Thyroid gland (tissue), 4 donors: Measurements from ENCODE around the gene GBE1. TPM values are rescaled to one million over a fixed set of nuclear protein-coding genes. Genes with fewer than 3 reads are reported as not detected.

Source experiments
- DNase-seq, 2 donors: peaks; one replicate each; pipeline ENCODE4 v3.0.0-alpha.2; 2019
- H3K27ac ChIP-seq, 3 donors: fragments of 200-600 bp; sonication (generic); 1 replicate in 2 of 3; 2 replicates in 1 of 3; pipeline ENCODE4 v1.5.1; 2016 to 2019; ENCODE audit warnings: mild to moderate bottlenecking in 1 of 3, moderate library complexity in 1 of 3
- H3K27me3 ChIP-seq: fragments of 200-600 bp; sonication (generic); one replicate; pipeline ENCODE4 v1.5.1; 2019
- H3K36me3 ChIP-seq, 2 donors: fragments of 200-600 bp; sonication (generic); one replicate each; pipeline ENCODE4 v1.5.1; 2016 to 2019
- H3K4me1 ChIP-seq, 2 donors: fragments of 200-600 bp; sonication (generic); one replicate each; pipeline ENCODE4 v1.5.1; 2017 to 2019
- H3K4me3 ChIP-seq, 3 donors: fragments of 200-600 bp; sonication (generic); replicated peaks in 1 of 3; 1 replicate in 2 of 3; 2 replicates in 1 of 3; pipeline ENCODE4 v1.5.1; 2016; ENCODE audit warnings: mild to moderate bottlenecking in 1 of 3
- H3K9me3 ChIP-seq: fragments of 200-600 bp; sonication (generic); one replicate; pipeline ENCODE4 v1.5.1; 2017
- POLR2A ChIP-seq, 2 donors: fragments of 450-650 bp; IDR thresholded peaks; one replicate each; pipeline ENCODE4 v1.6.1; 2017; ENCODE audit warnings: antibody characterized with exemption in 2 of 2, mild to moderate bottlenecking in 2 of 2, moderate library complexity in 1 of 2
- WGBS, 2 donors: methylation state at CpG; one replicate each; pipeline ENCODE4 v1.1.5; 2017; 5-methylcytosine and 5-hydroxymethylcytosine counted together
- intact Hi-C: fragments of 100-400 bp; cut with DNase I; formaldehyde crosslinking; loops from one replicate; pipeline ENCODE4 v1.15.1; 2023
- total RNA-seq, 4 donors: library from RNA; depleted of rRNA; stranded (reverse); fragments of >200 nt; gene quantifications; one replicate each; pipeline ENCODE4 v1.2.3, GENCODE V29; 2016
- TF ChIP-seq, protein P1 (sequence below), 6 experiments: fragments of 200-600 bp in 3 of 6; fragments of 450-650 bp in 3 of 6; sonication (generic) in 3 of 6; IDR thresholded peaks; one replicate each; pipeline ENCODE4 v1.5.1; 2016 to 2019; ENCODE audit warnings: antibody characterized with exemption in 6 of 6, mild to moderate bottlenecking in 2 of 6, inconsistent platforms in 1 of 6, moderate library complexity in 1 of 6

GBE1 gene
- total RNA-seq, 4 donors from 2014 or later = 33.4 to 58.4 (median 40.8) TPM

- H3K4me3 ChIP-seq = no peak overlapping the region
- H3K27me3 ChIP-seq = no peaks in the 10 kb centered on the region
- no peaks in the 10 kb centered on the region for H3K4me1 ChIP-seq
- intact Hi-C loops = no loop called here
- 83 to 91% methylated on average over 1 of the region's 1 CpG for WGBS, 2 donors
- H3K36me3 ChIP-seq = no peaks in the 10 kb centered on the region
- no peaks in the 10 kb centered on the region for H3K9me3 ChIP-seq
- no peak for TF ChIP-seq POLR2A (IDR thresholded peaks at IDR 0.05)
- TF ChIP-seq, protein P1, sequence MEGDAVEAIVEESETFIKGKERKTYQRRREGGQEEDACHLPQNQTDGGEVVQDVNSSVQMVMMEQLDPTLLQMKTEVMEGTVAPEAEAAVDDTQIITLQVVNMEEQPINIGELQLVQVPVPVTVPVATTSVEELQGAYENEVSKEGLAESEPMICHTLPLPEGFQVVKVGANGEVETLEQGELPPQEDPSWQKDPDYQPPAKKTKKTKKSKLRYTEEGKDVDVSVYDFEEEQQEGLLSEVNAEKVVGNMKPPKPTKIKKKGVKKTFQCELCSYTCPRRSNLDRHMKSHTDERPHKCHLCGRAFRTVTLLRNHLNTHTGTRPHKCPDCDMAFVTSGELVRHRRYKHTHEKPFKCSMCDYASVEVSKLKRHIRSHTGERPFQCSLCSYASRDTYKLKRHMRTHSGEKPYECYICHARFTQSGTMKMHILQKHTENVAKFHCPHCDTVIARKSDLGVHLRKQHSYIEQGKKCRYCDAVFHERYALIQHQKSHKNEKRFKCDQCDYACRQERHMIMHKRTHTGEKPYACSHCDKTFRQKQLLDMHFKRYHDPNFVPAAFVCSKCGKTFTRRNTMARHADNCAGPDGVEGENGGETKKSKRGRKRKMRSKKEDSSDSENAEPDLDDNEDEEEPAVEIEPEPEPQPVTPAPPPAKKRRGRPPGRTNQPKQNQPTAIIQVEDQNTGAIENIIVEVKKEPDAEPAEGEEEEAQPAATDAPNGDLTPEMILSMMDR (IDR thresholded peaks at IDR 0.05) = no peak
- DNase-seq = no peak
- no peak overlapping the region for H3K27ac ChIP-seq
Observed at GRCh38 chr3:81466201-81466560, 295.3 kb downstream of the GBE1 start.

DNA sequence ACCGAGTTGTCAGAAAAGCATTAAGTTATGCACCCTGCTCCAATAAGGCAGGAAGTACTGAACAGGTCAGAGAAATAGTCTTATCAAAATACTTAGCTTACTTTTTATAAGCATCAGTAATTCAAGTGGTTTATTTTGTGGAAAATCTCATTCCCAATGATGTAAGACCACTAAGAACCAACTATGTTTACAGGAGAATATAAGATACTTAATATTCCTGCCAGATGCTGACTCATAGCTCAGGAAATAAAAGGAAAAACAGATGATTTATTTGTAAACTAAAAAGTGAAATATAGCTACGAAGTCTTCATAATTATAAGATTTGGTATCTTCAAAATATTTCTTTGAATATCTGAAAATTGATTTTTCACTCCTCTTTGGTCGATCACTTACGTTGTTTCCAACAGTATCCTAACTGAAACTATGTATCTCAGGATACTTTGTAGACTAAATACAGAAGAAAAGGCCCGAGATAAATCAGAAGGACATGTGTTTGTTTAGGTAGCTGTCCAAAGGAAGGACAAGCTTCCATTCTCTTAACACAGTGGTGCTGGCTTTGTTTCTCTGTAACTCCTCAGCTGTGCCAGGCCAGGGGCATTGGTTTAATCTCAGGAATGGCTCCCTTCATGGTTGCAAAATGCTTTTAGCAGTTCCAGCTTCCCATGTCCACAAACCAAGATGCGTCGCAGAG, 295.8 kb downstream of the GBE1 start:
- no peak for TF ChIP-seq POLR2A (IDR thresholded peaks at IDR 0.05)
- TF ChIP-seq, protein P1 (IDR thresholded peaks at IDR 0.05) = no peak
- H3K36me3 ChIP-seq = no peaks in the 10 kb centered on the region
- no peak for DNase-seq
- no peak overlapping the region for H3K27ac ChIP-seq
- intact Hi-C loops = no loop called here
- H3K27me3 ChIP-seq = no peaks in the 10 kb centered on the region
- 78 to 82% methylated on average over 7 of the region's 7 CpGs for WGBS, 2 donors
- H3K9me3 ChIP-seq = no peaks in the 10 kb centered on the region
- H3K4me1 ChIP-seq = no peaks in the 10 kb centered on the region
- H3K4me3 ChIP-seq = no peak overlapping the region

DNA sequence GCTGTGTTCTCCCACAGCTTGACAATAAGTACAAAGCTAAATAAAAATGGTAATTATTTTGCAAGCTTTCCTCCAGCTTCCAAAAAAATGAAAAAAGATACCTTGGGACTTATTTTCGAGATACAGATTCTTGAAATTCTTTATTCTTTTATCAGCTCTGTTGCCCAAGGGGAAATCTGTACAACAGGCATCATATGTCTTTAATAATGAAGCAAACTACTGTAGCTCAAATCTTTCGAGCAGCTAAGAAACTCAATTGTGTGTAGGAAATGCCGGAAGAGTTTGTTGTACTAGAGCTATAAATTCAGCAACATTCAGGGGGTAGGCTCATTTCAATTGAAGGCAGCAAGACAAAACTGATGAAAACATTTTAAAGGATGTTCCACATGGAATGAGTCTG, 297.7 kb downstream of the GBE1 start:
- WGBS, 2 donors = 85 to 88% methylated on average over 3 of the region's 3 CpGs
- no peak overlapping the region for H3K27ac ChIP-seq
- H3K4me1 ChIP-seq = no peaks in the 10 kb centered on the region
- H3K36me3 ChIP-seq = no peaks in the 10 kb centered on the region
- H3K9me3 ChIP-seq = no peaks in the 10 kb centered on the region
- TF ChIP-seq, protein P1 (IDR thresholded peaks at IDR 0.05) = no peak
- TF ChIP-seq POLR2A (IDR thresholded peaks at IDR 0.05) = no peak
- no peak for DNase-seq
- intact Hi-C loops = no loop called here
- no peak overlapping the region for H3K4me3 ChIP-seq
- no peaks in the 10 kb centered on the region for H3K27me3 ChIP-seq

GRCh38 chr3:81462921-81463320, 298.5 kb downstream of the GBE1 start:
- 50 to 58% methylated on average over 4 of the region's 4 CpGs for WGBS, 2 donors
- no peaks in the 10 kb centered on the region for H3K27me3 ChIP-seq
- H3K9me3 ChIP-seq = no peaks in the 10 kb centered on the region
- H3K36me3 ChIP-seq = no peaks in the 10 kb centered on the region
- intact Hi-C loops = no loop called here
- no peak for TF ChIP-seq POLR2A (IDR thresholded peaks at IDR 0.05)
- TF ChIP-seq, protein P1 (IDR thresholded peaks at IDR 0.05) = no peak
- DNase-seq = no peak
- H3K4me3 ChIP-seq = no peak overlapping the region
- no peaks in the 10 kb centered on the region for H3K4me1 ChIP-seq
- no peak overlapping the region for H3K27ac ChIP-seq

DNA sequence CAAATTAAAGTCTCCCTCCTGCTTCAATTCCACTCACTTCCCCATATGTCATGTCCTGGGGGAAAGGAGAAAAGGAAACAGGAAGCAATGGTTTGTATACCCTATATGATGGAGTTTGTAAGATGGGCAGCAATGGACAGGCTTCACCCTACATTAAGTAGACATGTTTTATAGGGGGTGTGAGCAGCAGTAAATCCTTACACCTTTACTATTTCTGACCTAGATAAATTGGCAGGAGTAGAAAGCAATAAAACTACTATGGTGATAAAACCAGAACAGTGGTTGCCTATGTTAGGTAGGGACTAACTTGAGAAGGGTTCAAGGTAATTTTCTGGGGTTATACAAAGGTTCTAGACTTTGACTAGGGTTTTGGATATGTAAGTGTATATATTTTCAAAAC, 301.7 kb downstream of the GBE1 start:
- no peak for TF ChIP-seq POLR2A (IDR thresholded peaks at IDR 0.05)
- TF ChIP-seq, protein P1 (IDR thresholded peaks at IDR 0.05) = no peak
- intact Hi-C loops = no loop called here
- no peak overlapping the region for H3K4me3 ChIP-seq
- no peak overlapping the region for H3K27ac ChIP-seq
- H3K27me3 ChIP-seq = no peaks in the 10 kb centered on the region
- DNase-seq = no peak
- no peaks in the 10 kb centered on the region for H3K9me3 ChIP-seq
- H3K4me1 ChIP-seq = no peaks in the 10 kb centered on the region
- H3K36me3 ChIP-seq = no peaks in the 10 kb centered on the region
